ENCODE data around the gene ACTN3.
"Not testable (repeated sequence)": the region's sequence is repeated elsewhere in the genome, so short reads cannot be mapped to it uniquely, and the experiment has no call there.

Gene ACTN3

GRCh38 chr11:66598993-66599392 lies 52.3 kb downstream of the ACTN3 start:
- no peak for DNase-seq (ENCODE audit: low read depth in 2 of 2)

GRCh38 chr11:66600219-66600618 lies 53.5 kb downstream of the ACTN3 start:
- no peak for DNase-seq (ENCODE audit: low read depth in 2 of 2)

- no peak for DNase-seq (ENCODE audit: low read depth in 2 of 2)
Observed at GRCh38 chr11:66600631-66601233, 54.0 kb downstream of the ACTN3 start.

- no peak for DNase-seq (ENCODE audit: low read depth in 2 of 2)
Observed at GRCh38 chr11:66603072-66603471, 56.4 kb downstream of the ACTN3 start.

GRCh38 chr11:66604155-66604554 lies 57.5 kb downstream of the ACTN3 start:
- no peak for DNase-seq (ENCODE audit: low read depth in 2 of 2)

- not testable (repeated sequence) for DNase-seq (ENCODE audit: low read depth in 2 of 2)
Observed at GRCh38 chr11:66606608-66607007, 59.9 kb downstream of the ACTN3 start.

GRCh38 chr11:66607126-66607834 lies 60.6 kb downstream of the ACTN3 start:
- DNase-seq (ENCODE audit: low read depth in 2 of 2), result no peak

- DNase-seq (ENCODE audit: low read depth in 2 of 2), result no peak
Observed at GRCh38 chr11:66609721-66610617, 63.3 kb downstream of the ACTN3 start.

GRCh38 chr11:66612458-66612857 lies 65.8 kb downstream of the ACTN3 start:
- no peak for DNase-seq (ENCODE audit: low read depth in 2 of 2)
